Fibroblast of peridontal ligament (primary cell): ENCODE data around the gene C4A.
A peak's percentile ranks its signal among the peaks of the same experiment; 100 is the strongest.
"Not testable (repeated sequence)": the region's sequence is repeated elsewhere in the genome, so short reads cannot be mapped to it uniquely, and the experiment has no call there.

ENCODE experiments used
- DNase-seq: peaks from one replicate; pipeline ENCODE4 v3.0.0-alpha.2; 2010; ENCODE audit errors: extremely low read depth

Gene C4A

DNA sequence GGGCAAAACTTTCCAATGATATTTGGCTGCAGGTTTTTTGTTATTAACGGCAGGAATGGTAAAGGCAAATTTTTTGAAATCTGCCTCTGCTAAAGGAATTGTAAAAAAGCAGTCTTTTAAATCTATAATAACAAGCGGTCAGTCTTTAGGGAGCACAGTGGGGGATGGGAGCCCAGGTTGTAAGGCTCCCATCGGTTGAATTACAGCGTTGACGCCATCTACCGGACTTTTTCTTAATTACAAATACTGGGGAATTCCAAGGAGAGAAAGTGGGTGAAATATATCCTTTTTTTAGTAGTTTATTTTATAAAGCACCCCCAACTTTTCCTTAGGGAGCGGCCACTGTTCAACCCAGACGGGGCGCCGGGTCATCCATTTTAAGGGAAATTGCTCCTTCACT is 40.2 kb downstream of the C4A start:
- DNase-seq: not testable (repeated sequence)

DNA sequence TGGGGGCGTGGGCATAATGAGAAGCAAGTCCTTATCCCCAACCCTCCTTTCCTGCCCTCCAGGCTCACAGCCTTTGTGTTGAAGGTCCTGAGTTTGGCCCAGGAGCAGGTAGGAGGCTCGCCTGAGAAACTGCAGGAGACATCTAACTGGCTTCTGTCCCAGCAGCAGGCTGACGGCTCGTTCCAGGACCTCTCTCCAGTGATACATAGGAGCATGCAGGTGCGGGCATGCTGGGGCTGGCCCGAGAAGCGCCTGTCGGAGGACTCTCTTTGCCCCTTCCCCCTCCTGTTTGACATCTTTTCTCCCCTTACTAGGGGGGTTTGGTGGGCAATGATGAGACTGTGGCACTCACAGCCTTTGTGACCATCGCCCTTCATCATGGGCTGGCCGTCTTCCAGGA is 46.8 kb downstream of the C4A start:
- DNase-seq: not testable (repeated sequence)

GRCh38 chr6:32029553-32029952 is 47.7 kb downstream of the C4A start:
- not testable (repeated sequence) for DNase-seq

DNA sequence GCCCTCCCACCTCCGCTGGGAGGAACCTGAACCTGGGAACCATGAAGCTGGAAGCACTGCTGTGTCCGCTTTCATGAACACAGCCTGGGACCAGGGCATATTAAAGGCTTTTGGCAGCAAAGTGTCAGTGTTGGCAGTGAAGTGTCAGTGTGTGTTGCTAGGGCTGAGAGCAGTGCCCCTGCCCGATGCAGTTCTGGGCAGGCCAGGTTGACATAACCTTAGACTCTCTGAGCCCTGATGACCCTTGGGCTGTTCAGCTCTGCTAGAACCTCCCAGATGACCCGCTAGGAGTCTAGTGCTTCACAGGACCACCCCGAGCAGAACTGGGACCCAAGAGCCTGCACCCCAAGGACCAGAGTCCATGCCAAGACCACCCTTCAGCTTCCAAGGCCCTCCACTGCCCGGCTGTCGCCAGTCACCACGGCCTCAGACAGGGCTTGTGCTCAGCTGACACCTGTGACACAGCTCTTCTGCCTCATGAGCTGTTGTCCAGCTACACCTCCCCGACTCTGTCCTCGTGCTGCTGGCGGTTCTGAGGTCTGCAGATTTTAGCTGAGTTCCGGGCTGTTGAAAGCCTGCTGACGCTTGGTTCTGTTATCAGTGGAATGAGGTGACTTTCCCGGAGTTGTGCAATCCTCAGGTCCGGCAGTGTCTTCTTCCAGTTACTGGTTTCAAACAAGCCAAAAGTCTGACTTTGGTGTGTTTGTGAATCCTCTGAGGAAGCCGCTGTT is 53.6 kb downstream of the C4A start:
- DNase-seq: not testable (repeated sequence)

DNA sequence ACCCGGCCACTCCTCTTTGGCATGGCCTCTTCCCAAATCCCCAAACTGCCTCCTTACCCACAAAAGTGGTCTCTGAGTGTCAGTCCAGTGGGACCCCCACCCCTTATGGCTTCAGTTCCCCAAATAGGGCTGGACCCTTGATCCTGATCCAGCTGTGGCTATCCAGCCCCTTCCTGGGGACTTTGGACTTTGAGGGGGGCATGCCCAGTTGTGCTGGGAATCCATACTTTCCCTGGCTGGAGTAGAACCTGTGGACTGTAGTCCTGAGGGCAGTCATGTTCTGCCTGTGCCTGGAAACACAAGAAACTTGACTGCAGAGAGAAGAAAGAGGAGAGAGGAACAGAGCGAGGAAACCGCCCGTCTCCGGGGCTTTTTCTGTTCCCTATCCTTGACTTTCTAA is 55.3 kb downstream of the C4A start:
- DNase-seq: not testable (repeated sequence)

- not testable (repeated sequence) for DNase-seq
Measured at GRCh38 chr6:32037598-32038524, 56.0 kb downstream of the C4A start, which contains the start of gene CYP21A2. CYP21A2 (plus strand) TSS chr6:32038415; CDS start chr6:32038423, 8 bp downstream.

- not testable (repeated sequence) for DNase-seq
Measured at GRCh38 chr6:32038878-32039277, 57.0 kb downstream of the C4A start.

GRCh38 chr6:32039321-32040274 is 57.7 kb downstream of the C4A start:
- not testable (repeated sequence) for DNase-seq

DNA sequence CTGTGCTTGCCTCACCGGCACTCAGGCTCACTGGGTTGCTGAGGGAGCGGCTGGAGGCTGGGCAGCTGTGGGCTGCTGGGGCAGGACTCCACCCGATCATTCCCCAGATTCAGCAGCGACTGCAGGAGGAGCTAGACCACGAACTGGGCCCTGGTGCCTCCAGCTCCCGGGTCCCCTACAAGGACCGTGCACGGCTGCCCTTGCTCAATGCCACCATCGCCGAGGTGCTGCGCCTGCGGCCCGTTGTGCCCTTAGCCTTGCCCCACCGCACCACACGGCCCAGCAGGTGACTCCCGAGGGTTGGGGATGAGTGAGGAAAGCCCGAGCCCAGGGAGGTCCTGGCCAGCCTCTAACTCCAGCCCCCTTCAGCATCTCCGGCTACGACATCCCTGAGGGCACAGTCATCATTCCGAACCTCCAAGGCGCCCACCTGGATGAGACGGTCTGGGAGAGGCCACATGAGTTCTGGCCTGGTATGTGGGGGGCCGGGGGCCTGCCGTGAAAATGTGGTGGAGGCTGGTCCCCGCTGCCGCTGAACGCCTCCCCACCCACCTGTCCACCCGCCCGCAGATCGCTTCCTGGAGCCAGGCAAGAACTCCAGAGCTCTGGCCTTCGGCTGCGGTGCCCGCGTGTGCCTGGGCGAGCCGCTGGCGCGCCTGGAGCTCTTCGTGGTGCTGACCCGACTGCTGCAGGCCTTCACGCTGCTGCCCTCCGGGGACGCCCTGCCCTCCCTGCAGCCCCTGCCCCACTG is 58.6 kb downstream of the C4A start:
- DNase-seq: not testable (repeated sequence)

DNA sequence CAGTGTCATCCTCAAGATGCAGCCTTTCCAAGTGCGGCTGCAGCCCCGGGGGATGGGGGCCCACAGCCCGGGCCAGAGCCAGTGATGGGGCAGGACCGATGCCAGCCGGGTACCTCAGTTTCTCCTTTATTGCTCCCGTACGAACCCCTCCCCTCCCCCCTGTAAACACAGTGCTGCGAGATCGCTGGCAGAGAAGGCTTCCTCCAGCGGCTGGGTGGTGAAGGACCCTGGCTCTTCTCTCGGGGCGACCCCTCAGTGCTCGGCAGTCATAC is 59.1 kb downstream of the C4A start:
- not testable (repeated sequence) for DNase-seq

DNA sequence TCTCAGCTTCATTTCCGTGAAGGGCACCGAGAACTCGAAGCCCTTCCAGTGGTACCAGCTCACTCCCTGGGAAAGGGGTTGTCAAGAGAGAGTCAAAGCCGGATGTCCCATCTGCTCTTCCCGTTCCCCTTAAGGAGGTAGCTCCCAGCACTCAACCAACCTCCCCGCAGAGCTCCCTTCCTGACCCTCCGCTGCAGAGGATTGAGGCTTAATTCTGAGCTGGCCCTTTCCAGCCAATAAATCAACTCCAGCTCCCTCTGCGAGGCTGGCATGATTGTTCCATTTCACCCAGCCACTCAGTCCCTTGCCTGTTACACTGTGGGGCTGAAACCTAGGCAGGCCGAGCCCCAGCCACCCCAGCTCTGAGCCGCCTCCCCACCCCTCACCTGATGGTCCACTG is 59.5 kb downstream of the C4A start:
- DNase-seq: not testable (repeated sequence)

DNA sequence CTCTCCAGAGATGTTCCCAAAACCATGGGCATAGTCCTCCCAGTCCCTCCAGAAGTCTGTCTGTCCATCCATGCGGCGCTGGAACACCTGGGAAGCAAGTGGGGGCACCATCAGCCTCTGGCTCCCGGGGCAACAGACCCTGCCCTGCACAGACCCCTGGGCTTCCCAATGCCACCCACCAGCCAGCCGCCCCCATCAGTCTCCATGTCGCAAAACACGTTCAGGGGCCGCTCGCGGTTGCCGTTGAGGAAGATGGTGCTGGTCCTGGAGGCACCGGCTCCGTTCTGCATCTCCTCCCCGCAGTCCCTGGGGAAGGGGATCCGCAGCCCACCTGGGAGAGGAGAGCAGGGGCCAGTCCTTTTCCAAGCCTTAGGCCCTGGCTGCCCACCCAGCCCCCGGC is 60.4 kb downstream of the C4A start:
- DNase-seq: not testable (repeated sequence)

DNA sequence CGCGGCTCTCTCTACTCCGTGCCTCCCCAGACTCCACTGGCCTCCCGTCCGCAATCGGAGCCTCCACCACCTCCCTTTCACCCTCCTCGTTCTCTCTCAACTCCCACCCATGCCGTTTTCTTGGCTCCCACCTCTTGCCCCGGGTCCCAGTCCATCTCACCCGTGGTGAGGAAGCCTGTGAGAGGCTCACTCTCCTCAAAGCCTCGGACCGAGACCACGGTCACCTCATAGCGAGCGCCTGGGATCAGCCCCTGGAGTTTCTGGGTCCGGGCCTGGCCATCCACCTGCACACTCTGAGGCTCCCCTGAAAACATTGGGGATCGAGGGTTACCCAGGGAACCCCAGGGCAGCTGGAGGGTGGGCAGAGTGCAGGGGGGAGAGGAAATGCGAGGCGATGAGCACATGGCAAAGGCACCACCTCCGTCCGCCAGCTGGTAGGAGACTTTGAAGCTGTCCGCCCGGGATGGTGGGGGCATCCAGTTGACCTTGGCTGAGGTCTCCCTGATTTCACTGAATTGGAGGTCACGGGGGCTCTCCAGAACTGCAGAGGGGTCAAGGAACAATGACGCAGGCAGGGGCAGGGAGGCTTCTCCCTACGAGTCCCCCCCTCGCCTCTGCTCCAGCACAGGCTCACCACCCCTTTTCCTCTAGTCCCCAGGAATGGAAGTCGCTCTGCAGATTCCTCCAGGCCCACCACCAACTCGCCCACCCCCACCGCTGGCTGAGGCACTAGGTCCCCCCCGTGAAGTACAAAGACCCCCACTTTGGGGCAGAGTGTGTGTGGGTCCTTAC is 61.9 kb downstream of the C4A start:
- DNase-seq: not testable (repeated sequence)

DNA sequence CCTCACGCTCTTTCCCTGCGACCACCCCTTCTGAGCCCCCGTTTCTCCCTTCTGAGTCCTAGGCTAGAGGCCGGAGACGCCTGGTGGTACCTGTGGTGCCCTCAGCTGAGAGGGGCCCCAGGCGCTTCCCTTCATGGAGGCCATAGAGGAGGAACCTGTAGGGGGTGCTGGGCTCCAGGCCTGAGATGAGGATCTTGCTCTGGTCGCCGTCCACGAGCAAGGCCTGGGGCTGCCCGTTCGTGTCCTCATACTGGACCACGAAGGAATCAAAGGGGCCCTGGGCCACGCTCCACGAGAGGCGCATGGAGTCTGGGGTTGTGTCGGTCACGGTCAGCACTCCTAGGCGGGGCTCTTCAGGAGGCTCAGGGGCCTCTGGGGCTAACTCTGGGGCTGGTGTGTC is 63.1 kb downstream of the C4A start:
- DNase-seq: not testable (repeated sequence)

GRCh38 chr6:32045811-32046449 is 64.1 kb downstream of the C4A start:
- no peak for DNase-seq

GRCh38 chr6:32046450-32047083 is 64.7 kb downstream of the C4A start:
- peak; percentile 29 for DNase-seq

DNA sequence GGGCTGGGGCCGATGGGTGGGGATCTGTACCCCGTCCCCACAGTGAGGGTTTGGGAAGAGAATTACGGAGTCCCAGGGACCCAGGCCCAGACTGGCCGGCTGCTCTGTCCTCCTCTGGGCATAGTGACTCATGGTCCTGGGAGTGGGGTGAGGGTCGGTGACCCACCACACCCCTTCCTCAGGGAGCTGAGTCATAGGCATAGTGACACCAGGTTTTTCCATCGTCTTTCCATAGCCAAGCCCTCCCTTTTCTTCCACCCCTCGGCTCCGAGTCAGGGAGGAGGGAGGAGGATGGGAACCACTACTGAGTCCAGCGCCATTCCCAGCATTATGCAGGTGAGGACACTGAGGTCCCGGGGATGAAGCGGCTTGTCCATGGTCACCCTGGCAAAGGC is 65.2 kb downstream of the C4A start:
- peak; percentile 29 for DNase-seq

GRCh38 chr6:32047539-32047854 is 65.6 kb downstream of the C4A start:
- DNase-seq: no peak
